Adrenal gland (tissue), 12 donors: ENCODE measurements around the gene PPIL6. TPM values are rescaled to one million over a fixed set of nuclear protein-coding genes. Genes with fewer than 3 reads are reported as not detected.

Source experiments
- DNase-seq, 7 donors: peaks; one replicate each; pipeline ENCODE4 v3.0.0-alpha.2; 2019 to 2020
- H3K27ac ChIP-seq, 5 donors: fragments of 200-600 bp; sonication (generic) in 4 of 5; 1 replicate in 3 of 5; 2 replicates in 2 of 5; pipeline versions ENCODE4 v1.5.1 to v1.8.0; 2016 to 2020; ENCODE audit warnings: mild to moderate bottlenecking in 1 of 5
- H3K27me3 ChIP-seq: fragments of 200-600 bp; 2 replicates; pipeline ENCODE4 v1.8.0; 2021
- H3K36me3 ChIP-seq, 2 donors: fragments of 200-600 bp; replicated peaks in 1 of 2; 1 replicate in 1 of 2; 2 replicates in 1 of 2; pipeline versions ENCODE4 v1.5.1 to v1.8.0; 2018 to 2022
- H3K4me1 ChIP-seq, 2 donors: fragments of 200-600 bp; replicated peaks in 1 of 2; 1 replicate in 1 of 2; 2 replicates in 1 of 2; pipeline versions ENCODE4 v1.5.1 to v1.8.0; 2018 to 2021
- H3K4me3 ChIP-seq, 4 donors: fragments of 200-600 bp; sonication (generic) in 3 of 4; one replicate each; pipeline ENCODE4 v1.5.1; 2016 to 2018
- H3K9me3 ChIP-seq, 3 donors: fragments of 200-600 bp; sonication (generic) in 1 of 3; replicated peaks in 1 of 3; 1 replicate in 2 of 3; 2 replicates in 1 of 3; pipeline versions ENCODE4 v1.5.1 to v1.8.0; 2016 to 2021
- POLR2A ChIP-seq, 2 donors: fragments of 450-650 bp; IDR thresholded peaks; one replicate each; pipeline ENCODE4 v1.6.1; 2017; ENCODE audit warnings: antibody characterized with exemption in 2 of 2, mild to moderate bottlenecking in 2 of 2, moderate library complexity in 1 of 2
- WGBS, 4 donors: extraction: QIAGEN DNeasy Blood & Tissue Kit in 2 of 4; methylation state at CpG; one replicate each; pipeline versions ENCODE4 v1.1.5 to v1.1.7; 2013 to 2017; 5-methylcytosine and 5-hydroxymethylcytosine counted together
- intact Hi-C, 2 donors: fragments of 100-400 bp; cut with DNase I; formaldehyde crosslinking; loops; one replicate each; pipeline versions ENCODE4 v1.14.1 to v1.15.0; 2022 to 2023
- polyA plus RNA-seq, 3 donors: library from polyadenylated mRNA; stranded (reverse); fragments of 200-250 nt in 2 of 3; fragments of 350-450 nt in 1 of 3; fragmentation: Illumina TruSeq in 1 of 3; extraction: RNeasy Lipid Tissue Mini Kit (QIAGEN cat#74804) in 1 of 3; gene quantifications; one replicate each; pipeline ENCODE4 v1.2.3, GENCODE V29; 2013 to 2014
- total RNA-seq, 9 donors: library from RNA; depleted of rRNA in 4 of 9; stranded (reverse); fragments of >200 nt in 4 of 9; fragments of 120-200 nt in 1 of 9; fragmentation: NEBNext Ultra II Directional in 1 of 9; extraction: Animal tissue kit (Norgen Biotek cat#: 25700) in 1 of 9; gene quantifications; one replicate each; pipeline versions ENCODE4 v1.1.0 to v1.2.4, GENCODE V29; 2013 to 2023
- TF ChIP-seq, protein P1 (sequence below), 6 experiments: fragments of 450-650 bp in 4 of 6; fragments of 200-600 bp in 2 of 6; sonication (generic) in 1 of 6; IDR thresholded peaks; 1 replicate in 5 of 6; 2 replicates in 1 of 6; pipeline versions ENCODE4 v1.5.1 to v1.8.0; 2016 to 2021; ENCODE audit warnings: antibody characterized with exemption in 6 of 6, mild to moderate bottlenecking in 2 of 6, moderate library complexity in 1 of 6
- donor health status: healthy with polysubstance abuse.
- donor health status: Bipolar disorder and iron deficiency.
- donor health status: DM: yes; HTN: yes; CAD: no.
- donor health status: DM: no; HTN: no; CAD: no.
- donor health status: DM: no; HTN: no; CAD: no.
- donor health status: DM: yes; HTN: yes; CAD: no.

The PPIL6 gene
- total and polyA plus RNA-seq, 12 donors = 0.48 to 3.3 (median 1.3) TPM

DNA sequence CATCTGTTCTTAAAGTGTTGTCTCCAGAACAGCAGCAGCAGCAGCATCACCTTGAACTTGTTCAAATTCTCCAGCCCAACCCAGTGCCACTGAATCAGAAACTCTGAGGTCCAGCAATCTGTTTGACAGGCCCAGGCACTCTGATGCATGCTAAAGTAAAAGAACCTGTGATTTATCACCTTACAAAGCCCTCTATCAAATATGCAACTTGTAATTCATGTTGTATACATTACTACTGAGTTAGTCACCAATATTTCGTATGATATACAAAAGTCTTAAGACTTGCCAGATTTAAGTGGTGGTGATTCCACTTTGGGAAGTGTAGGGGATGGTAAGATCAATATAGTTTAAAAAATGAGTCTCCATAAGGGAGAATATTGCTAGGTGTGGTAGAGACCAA is 52.2 kb downstream of the PPIL6 start:
- Histone ChIP-seq H3K27ac (no peak overlapping the region), H3K4me1 (peaks cover 12 to 20% of the 10 kb centered on the region in 2 donors), H3K27me3 (no peaks in the 10 kb centered on the region), H3K9me3 (no peaks in the 10 kb centered on the region), H3K4me3 (no peak overlapping the region), H3K36me3 (no peaks in the 10 kb centered on the region)
- DNase-seq = no peak
- TF ChIP-seq POLR2A (IDR thresholded peaks at IDR 0.05) = no peak
- TF ChIP-seq, protein P1, sequence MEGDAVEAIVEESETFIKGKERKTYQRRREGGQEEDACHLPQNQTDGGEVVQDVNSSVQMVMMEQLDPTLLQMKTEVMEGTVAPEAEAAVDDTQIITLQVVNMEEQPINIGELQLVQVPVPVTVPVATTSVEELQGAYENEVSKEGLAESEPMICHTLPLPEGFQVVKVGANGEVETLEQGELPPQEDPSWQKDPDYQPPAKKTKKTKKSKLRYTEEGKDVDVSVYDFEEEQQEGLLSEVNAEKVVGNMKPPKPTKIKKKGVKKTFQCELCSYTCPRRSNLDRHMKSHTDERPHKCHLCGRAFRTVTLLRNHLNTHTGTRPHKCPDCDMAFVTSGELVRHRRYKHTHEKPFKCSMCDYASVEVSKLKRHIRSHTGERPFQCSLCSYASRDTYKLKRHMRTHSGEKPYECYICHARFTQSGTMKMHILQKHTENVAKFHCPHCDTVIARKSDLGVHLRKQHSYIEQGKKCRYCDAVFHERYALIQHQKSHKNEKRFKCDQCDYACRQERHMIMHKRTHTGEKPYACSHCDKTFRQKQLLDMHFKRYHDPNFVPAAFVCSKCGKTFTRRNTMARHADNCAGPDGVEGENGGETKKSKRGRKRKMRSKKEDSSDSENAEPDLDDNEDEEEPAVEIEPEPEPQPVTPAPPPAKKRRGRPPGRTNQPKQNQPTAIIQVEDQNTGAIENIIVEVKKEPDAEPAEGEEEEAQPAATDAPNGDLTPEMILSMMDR (IDR thresholded peaks at IDR 0.05) = no peak
- 88 to 100% (median 93%) methylated on average over 1 of the region's 1 CpG for WGBS, 4 donors
- intact Hi-C loops = loop anchor here in 1 of 2 donors (5.0 kb wide), 1 partner anchor 286 kb away; no protein-coding TSS in a partner anchor

DNA sequence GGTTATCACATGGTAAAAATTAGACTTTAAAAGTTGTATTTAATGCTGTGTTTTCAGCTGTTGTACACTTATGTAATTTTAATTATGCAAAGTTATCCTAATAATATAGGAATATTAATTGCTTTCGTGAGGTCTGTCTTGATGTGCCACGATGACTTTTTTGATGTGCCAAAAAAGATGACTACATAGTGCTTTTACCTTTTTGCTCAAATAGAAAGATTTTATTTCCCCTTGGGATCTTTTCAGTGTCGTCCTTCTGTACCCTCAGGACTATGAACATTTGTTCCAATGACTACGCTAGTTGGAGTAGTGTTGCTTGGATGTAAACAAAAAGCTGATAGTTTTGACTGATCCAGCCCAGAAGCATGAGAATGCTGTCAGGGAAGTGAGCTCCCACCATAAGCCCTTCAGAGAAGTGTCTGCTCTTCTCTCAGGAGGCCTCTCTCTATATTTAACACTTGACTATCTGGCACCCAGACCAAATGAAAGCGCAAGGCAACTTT is 56.9 kb downstream of the PPIL6 start:
- peak overlapping the region in 2 of 4 donors; percentile 92 to 95 for H3K4me3 ChIP-seq
- TF ChIP-seq POLR2A (IDR thresholded peaks at IDR 0.05) = no peak
- TF ChIP-seq, protein P1 (IDR thresholded peaks at IDR 0.05) = no peak
- DNase-seq = no peak
- intact Hi-C loops = loop anchor here in 1 of 2 donors (5.0 kb wide), 1 partner anchor 196 kb away; no protein-coding TSS in a partner anchor
- H3K36me3 ChIP-seq = no peaks in the 10 kb centered on the region
- H3K4me1 ChIP-seq = peaks cover 24 to 34% of the 10 kb centered on the region in 2 donors
- H3K27me3 ChIP-seq = no peaks in the 10 kb centered on the region
- WGBS, 4 donors = 19 to 24% (median 21%) methylated on average over 5 of the region's 5 CpGs
- H3K27ac ChIP-seq = peak overlapping the region in 4 of 5 donors; percentile 99 to 100 (median 99)
- H3K9me3 ChIP-seq = no peaks in the 10 kb centered on the region

DNA sequence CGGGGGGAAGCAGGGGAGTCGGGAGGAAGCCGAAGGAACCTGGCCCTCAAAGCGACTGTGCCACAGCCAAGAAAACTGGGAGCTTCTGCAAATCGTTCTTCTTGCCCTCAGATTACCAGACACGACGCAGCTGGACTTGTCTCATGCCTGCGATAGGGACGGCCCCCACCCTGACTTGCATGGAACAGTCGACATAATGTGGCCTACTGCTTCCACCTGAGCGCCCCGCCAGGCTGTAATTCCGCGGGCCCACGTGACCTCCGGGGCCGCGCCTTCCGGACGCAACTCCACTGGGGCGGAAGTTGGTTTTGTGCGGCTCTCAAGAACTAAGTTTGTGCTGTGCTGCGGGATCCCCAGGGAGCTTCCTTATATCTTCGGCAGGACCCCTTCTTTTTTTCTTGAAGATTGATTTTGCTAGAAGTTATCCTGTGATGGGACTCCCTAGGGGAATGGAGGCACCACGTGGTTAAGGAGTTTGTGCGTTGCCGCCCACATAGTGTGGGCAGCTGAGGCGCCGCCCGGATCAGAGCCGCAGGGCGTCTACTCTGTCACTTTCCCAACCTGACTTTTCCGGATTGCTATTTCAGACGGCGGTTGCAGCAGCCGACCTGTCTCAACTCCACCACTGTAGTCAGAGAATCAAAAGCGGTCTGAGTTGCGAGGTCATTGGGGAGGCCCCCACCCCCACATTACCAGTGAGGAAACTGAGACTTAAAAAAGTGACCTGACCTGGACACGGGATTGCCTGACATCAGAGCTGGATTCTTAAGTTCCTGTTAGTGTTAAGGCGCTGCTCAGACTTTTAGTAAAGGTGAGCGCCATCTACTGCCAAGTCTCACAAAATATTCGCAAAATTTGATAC is 57.6 kb downstream of the PPIL6 start:
- no peaks in the 10 kb centered on the region for H3K27me3 ChIP-seq
- H3K36me3 ChIP-seq = peaks cover 0 to 2% of the 10 kb centered on the region in 2 donors
- TF ChIP-seq POLR2A (IDR thresholded peaks at IDR 0.05) = peak; percentile 65 to 75
- TF ChIP-seq, protein P1 (IDR thresholded peaks at IDR 0.05) = peak; percentile 25 to 65 (median 54)
- DNase-seq = peak; percentile 91 to 95 (median 93)
- intact Hi-C loops = loop anchor here in 1 of 2 donors (5.0 kb wide), 1 partner anchor 196 kb away; no protein-coding TSS in a partner anchor
- H3K4me3 ChIP-seq = peak overlapping the region; percentile 84 to 97 (median 94)
- H3K4me1 ChIP-seq = peaks cover 24 to 34% of the 10 kb centered on the region in 2 donors
- 0 to 1% (median 0%) methylated on average over 17 to 42 of the region's 42 CpGs for WGBS, 4 donors
- no peaks in the 10 kb centered on the region for H3K9me3 ChIP-seq
- peak overlapping the region; percentile 95 to 100 (median 99) for H3K27ac ChIP-seq
